K562 (cell line): ENCODE data around the gene TMEM191C. TPM values are rescaled to one million over a fixed set of nuclear protein-coding genes. Genes with fewer than 3 reads are reported as not detected.
A peak's percentile ranks its signal among the peaks of the same experiment; 100 is the strongest.

Experiments used
- ATAC-seq: fragments of 200-7000 bp; cut with Tn5 transposase; 3 replicates; pipeline ENCODE4 v1.9.1; 2020; ENCODE audit warnings: moderate library complexity
- BruUV-seq: library from RNA; stranded (reverse); fragments of 400-500 nt; replicated peaks from 2 replicates; lab custom pipeline; 2021; lab: Mats Ljungman, UMichigan
- CTCF ChIA-PET: fragments of 300-600 bp; formaldehyde crosslinking; extraction: SDS; loops from one replicate; lab custom pipeline; 2021; ENCODE audit warnings: low intra/inter-chr PET ratio; lab: Yijun Ruan, JAX
- POLR2A ChIA-PET: fragments of 300-600, 350-650 bp; sonication (Branson Sonifier 250); formaldehyde crosslinking; extraction: SDS; loops from one replicate; lab custom pipeline; 2021; ENCODE audit warnings: antibody characterized with exemption, inconsistent platforms; lab: Yijun Ruan, JAX
- DNase-seq, 4 experiments: peaks; one replicate each; pipeline versions ENCODE4 v3.0.0 to v3.0.0-alpha.2; 2011 to 2018; ENCODE audit warnings: low spot score in 3 of 4, mixed read lengths in 3 of 4; ENCODE audit errors: extremely low read depth in 1 of 4
- FAIRE-seq: peaks from 2 replicates; lab custom pipeline; 2011; peaks lifted over from hg19 to GRCh38; lab: Jason Lieb, UNC
- H2AFZ ChIP-seq: 2 replicates; pipeline ENCODE4 v1.6.0; 2011; ENCODE audit warnings: low read depth, low read length, control low read depth, inconsistent platforms
- H3K27ac ChIP-seq: fragments of 200-600 bp; 3 replicates; pipeline ENCODE4 v1.8.0; 2011; ENCODE audit warnings: low read depth, mild to moderate bottlenecking, control low read depth, inconsistent platforms, low read length, moderate library complexity, mixed read lengths; ENCODE audit errors: extremely low read depth
- H3K27me3 ChIP-seq, 2 experiments: fragments of 300-600 bp in 1 of 2; 2 replicates in 1 of 2; 3 replicates in 1 of 2; pipeline versions ENCODE4 v1.6.0 to v1.8.0; 2011; ENCODE audit warnings: inconsistent platforms in 2 of 2, low read length in 2 of 2, mild to moderate bottlenecking in 1 of 2, mixed read lengths in 1 of 2, moderate library complexity in 1 of 2; ENCODE audit not compliant: control insufficient read depth in 2 of 2, insufficient read depth in 2 of 2
- H3K36me3 ChIP-seq: fragments of 300-600 bp; 3 replicates; pipeline ENCODE4 v1.8.0; 2011; ENCODE audit warnings: mild to moderate bottlenecking, low read length, inconsistent platforms; ENCODE audit not compliant: control insufficient read depth, insufficient read depth
- H3K4me1 ChIP-seq, 2 experiments: fragments of 200-600 bp in 1 of 2; replicated peaks in 1 of 2; 2 replicates in 1 of 2; 3 replicates in 1 of 2; pipeline versions ENCODE4 v1.5.1 to v1.8.0; 2011; ENCODE audit warnings: inconsistent platforms in 2 of 2, low read length in 2 of 2, mild to moderate bottlenecking in 1 of 2, mixed read lengths in 1 of 2, moderate library complexity in 1 of 2; ENCODE audit not compliant: control insufficient read depth in 2 of 2, insufficient read depth in 2 of 2
- H3K4me2 ChIP-seq: 2 replicates; pipeline ENCODE4 v1.6.1; 2011; ENCODE audit warnings: low read length, control low read depth, inconsistent platforms, mixed read lengths; ENCODE audit not compliant: insufficient read depth
- H3K4me3 ChIP-seq: fragments of 200-600 bp; sonication (generic), shearing (Covaris generic); 2 replicates; pipeline ENCODE4 v1.5.1; 2016; ENCODE audit warnings: control low read depth, inconsistent platforms
- H3K79me2 ChIP-seq: fragments of 200-600 bp; 3 replicates; pipeline ENCODE4 v1.8.0; 2011; ENCODE audit warnings: low read length, inconsistent platforms; ENCODE audit not compliant: control insufficient read depth, insufficient read depth
- H3K9ac ChIP-seq, 2 experiments: 2 replicates each; pipeline versions ENCODE4 v1.6.0 to v1.6.1; 2011; ENCODE audit warnings: low read depth in 2 of 2, low read length in 2 of 2, control low read depth in 1 of 2, inconsistent platforms in 1 of 2, mild to moderate bottlenecking in 1 of 2, mixed read lengths in 1 of 2; ENCODE audit not compliant: insufficient read depth in 1 of 2
- H3K9me1 ChIP-seq: one replicate; pipeline ENCODE4 v1.6.0; 2011; ENCODE audit warnings: inconsistent platforms, mild to moderate bottlenecking, low read length, moderate library complexity; ENCODE audit not compliant: control insufficient read depth, insufficient read depth
- H3K9me3 ChIP-seq: replicated peaks from 2 replicates; pipeline ENCODE4 v1.5.1; 2011; ENCODE audit warnings: low read depth, low read length, inconsistent platforms; ENCODE audit not compliant: control insufficient read depth, insufficient read depth
- H4K20me1 ChIP-seq: replicated peaks from 2 replicates; pipeline ENCODE4 v1.6.1; 2011; ENCODE audit warnings: low read length, inconsistent platforms, mixed read lengths; ENCODE audit not compliant: control insufficient read depth, insufficient read depth
- BDP1 ChIP-seq: IDR thresholded peaks from 3 replicates; pipeline ENCODE4 v1.6.1; 2011; ENCODE audit not compliant: insufficient read length, insufficient read depth
- EGR1 ChIP-seq: fragments of 450-650 bp; conservative IDR thresholded peaks from 2 replicates; pipeline ENCODE4 v1.6.1; 2017; ENCODE audit warnings: mild to moderate bottlenecking
- HSF4 ChIP-seq: fragments of 250-450 bp; sonication (Bioruptor Pico); IDR thresholded peaks from 2 replicates; pipeline ENCODE4 v2.1.2; 2022; ENCODE audit warnings: mild to moderate bottlenecking, moderate library complexity, borderline replicate concordance
- IFI16 ChIP-seq: fragments of 250-450 bp; sonication (Bioruptor Pico); IDR thresholded peaks from 2 replicates; pipeline ENCODE4 v2.1.2; 2022; ENCODE audit warnings: mild to moderate bottlenecking, inconsistent platforms
- POLR2B ChIP-seq: fragments of 450-650 bp; IDR thresholded peaks from 2 replicates; pipeline ENCODE4 v1.6.1; 2018; ENCODE audit warnings: low read depth; ENCODE audit not compliant: partially characterized antibody
- RBFOX2 ChIP-seq: fragments of 200-400 bp; formaldehyde crosslinking; IDR thresholded peaks from 2 replicates; pipeline ENCODE4 v1.6.1; 2017; ENCODE audit warnings: low read depth, mild to moderate bottlenecking, low read length, moderate library complexity
- TOE1 ChIP-seq, 2 experiments: fragments of 450-650 bp in 1 of 2; sonication (generic) in 1 of 2; formaldehyde crosslinking in 1 of 2; IDR thresholded peaks; 2 replicates each; pipeline versions ENCODE4 v1.7.1 to v1.8.0; 2016 to 2022; ENCODE audit warnings: borderline replicate concordance in 2 of 2, mild to moderate bottlenecking in 2 of 2, antibody characterized with exemption in 1 of 2, inconsistent platforms in 1 of 2, low read depth in 1 of 2, missing genetic modification reagents in 1 of 2, moderate library complexity in 1 of 2
- XRCC4 ChIP-seq: IDR thresholded peaks from one replicate; pipeline ENCODE4 v1.6.1; 2011; ENCODE audit not compliant: insufficient read depth, insufficient read length; ENCODE audit errors: extremely low read depth
- ZNF212 ChIP-seq: fragments of 450-650 bp; formaldehyde crosslinking; IDR thresholded peaks from 2 replicates; pipeline ENCODE4 v1.4.0; 2020; ENCODE audit warnings: mild to moderate bottlenecking
- ZNF324 ChIP-seq: fragments of 250-450 bp; sonication (Bioruptor Pico); IDR thresholded peaks from 2 replicates; pipeline ENCODE4 v1.4.0; 2020; ENCODE audit warnings: mild to moderate bottlenecking
- ZNF408 ChIP-seq: fragments of 250-450 bp; sonication (Bioruptor Pico); IDR thresholded peaks from 2 replicates; pipeline ENCODE4 v1.4.0; 2020; ENCODE audit warnings: low read depth, mild to moderate bottlenecking, moderate library complexity
- WGBS: fragments of 100-300 bp; shearing (Covaris generic); methylation state at CpG from one replicate; pipeline ENCODE4 v1.1.6; 2016; ENCODE audit warnings: low coverage, mixed read lengths; ENCODE audit not compliant: insufficient coverage; ENCODE audit errors: missing lambda C conversion rate; 5-methylcytosine and 5-hydroxymethylcytosine counted together
- in situ Hi-C: fragments of 300-500 bp; cut with MboI; formaldehyde crosslinking; loops from 4 replicates; pipeline ENCODE4 v1.15.0; 2018; ENCODE audit warnings: inconsistent platforms, mixed read lengths
- intact Hi-C: fragments of 100-400 bp; cut with micrococcal nuclease; formaldehyde crosslinking; loops from 2 replicates; pipeline ENCODE4 v1.14.2; 2022
- polyA plus RNA-seq, 8 experiments: library from polyadenylated mRNA; depleted of rRNA in 4 of 8; stranded (reverse) in 5 of 8; unstranded in 3 of 8; fragments of >200 nt; fragmentation: Nextera tagmentation in 2 of 8; fragmentation: Illumina TruSeq in 1 of 8; extraction: Ambion mirVana in 2 of 8; extraction: Trizol in 1 of 8; gene quantifications; 2 replicates each; pipeline versions ENCODE4 v1.2.1 to v1.2.3, GENCODE V29; 2011 to 2014; ENCODE audit warnings: inconsistent platforms in 1 of 8, missing spikeins in 1 of 8
- total RNA-seq, 7 experiments: library from RNA; depleted of rRNA in 6 of 7; stranded (reverse); fragments of >200 nt in 6 of 7; fragmentation: Illumina TruSeq in 2 of 7; extraction: Trizol in 2 of 7; gene quantifications; 2 replicates each; pipeline versions ENCODE4 v1.2.1 to v1.2.3, GENCODE V29; 2011 to 2021; ENCODE audit warnings: low replicate concordance in 1 of 7
- TF ChIP-seq, protein P1 (sequence below): fragments of 450-650 bp; IDR thresholded peaks from 2 replicates; pipeline ENCODE4 v1.6.1; 2016; ENCODE audit warnings: low read depth, mild to moderate bottlenecking, moderate library complexity
- TF ChIP-seq, protein P2 (sequence below): fragments of 450-650 bp; IDR thresholded peaks from 2 replicates; pipeline ENCODE4 v1.6.1; 2018; ENCODE audit not compliant: partially characterized antibody
- TF ChIP-seq, protein P3 (sequence below), 2 experiments: fragments of 450-650 bp; conservative IDR thresholded peaks; 2 replicates each; pipeline ENCODE4 v1.6.1; 2017; ENCODE audit warnings: mild to moderate bottlenecking in 2 of 2, moderate library complexity in 2 of 2

The TMEM191C gene
- total and polyA plus RNA-seq, 9 of the 15 experiments (the other 6 are each of a cell fraction or from before 2014, with no cell fraction given): 0.15 to 7.1 (median 1.1) TPM

DNA sequence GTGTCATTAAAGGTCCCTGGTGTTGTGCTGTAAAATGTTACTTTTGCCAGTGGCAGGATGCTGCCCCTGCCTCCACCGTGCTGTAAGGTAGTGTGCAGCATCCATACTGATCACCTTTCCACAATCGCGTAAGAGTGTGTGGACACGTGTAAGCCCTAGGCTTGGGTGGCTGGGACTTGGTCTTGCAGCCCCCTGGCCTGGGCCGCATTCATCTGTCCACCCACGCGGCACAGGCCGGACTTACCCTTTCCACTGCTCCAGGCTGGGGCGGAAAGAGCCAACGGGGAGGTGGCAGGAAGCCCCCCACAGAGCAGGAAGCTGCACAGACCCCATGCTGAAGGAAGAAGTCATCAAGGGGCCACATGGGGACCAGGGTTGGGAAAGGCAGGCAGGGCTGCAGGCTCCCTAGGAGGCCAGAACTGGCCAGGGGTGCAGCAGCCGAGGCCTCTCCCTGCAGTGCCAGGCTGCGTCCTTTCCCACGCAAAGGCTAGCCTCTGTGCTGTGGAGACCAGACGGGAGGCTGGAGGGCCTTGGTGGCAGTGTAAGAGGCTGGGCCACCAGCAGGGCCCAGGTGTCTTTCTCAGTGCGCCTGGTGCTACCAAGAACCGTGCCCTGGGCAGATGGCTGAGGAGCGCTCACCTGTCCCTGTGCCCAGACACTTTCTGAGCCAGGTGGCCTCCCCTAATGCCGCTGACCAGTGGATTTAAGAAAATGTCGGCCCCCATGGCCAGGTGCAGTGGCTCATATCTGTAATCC, 11.7 kb upstream of the TMEM191C start:
- intact Hi-C loops (no loop called here), in situ Hi-C loops (loop anchor here (10.0 kb wide), 2 partner anchors 79 to 181 kb away; no protein-coding TSS in a partner anchor)
- H4K20me1 ChIP-seq: peaks cover 15% of the 10 kb centered on the region; the same call in 1 of the 2 replicates
- no peak overlapping the region for H3K4me2 ChIP-seq
- H3K9me1 ChIP-seq: peaks cover 2% of the 10 kb centered on the region
- H3K27ac ChIP-seq: no peak overlapping the region
- ATAC-seq: peak; percentile 5; the same call in 2 of the 3 replicates
- peaks cover 0 to 34% of the 10 kb centered on the region in 2 experiments; a peak in 3 of 5 replicates for H3K4me1 ChIP-seq
- CTCF ChIA-PET: no interaction called here
- FAIRE-seq: no peak
- no peak for DNase-seq
- POLR2A ChIA-PET: interaction anchor here (2.4 kb wide), 1 partner anchor 10 kb away, joined by 7 read pairs; no protein-coding TSS in a partner anchor
- peak overlapping the region in 1 of 2 experiments; percentile 77; a peak in 2 of 4 replicates for H3K9ac ChIP-seq
- no peaks in the 10 kb centered on the region for H3K27me3 ChIP-seq
- WGBS: 80% methylated on average over 19 of the region's 19 CpGs
- H3K79me2 ChIP-seq: no peaks in the 10 kb centered on the region
- H3K9me3 ChIP-seq: no peaks in the 10 kb centered on the region
- no TSS peak for BruUV-seq
- H3K36me3 ChIP-seq: peaks cover under 1% of the 10 kb centered on the region; the same call in 1 of the 3 replicates
- no peak overlapping the region for H2AFZ ChIP-seq
- no peak overlapping the region for H3K4me3 ChIP-seq
- TF ChIP-seq, protein P1, sequence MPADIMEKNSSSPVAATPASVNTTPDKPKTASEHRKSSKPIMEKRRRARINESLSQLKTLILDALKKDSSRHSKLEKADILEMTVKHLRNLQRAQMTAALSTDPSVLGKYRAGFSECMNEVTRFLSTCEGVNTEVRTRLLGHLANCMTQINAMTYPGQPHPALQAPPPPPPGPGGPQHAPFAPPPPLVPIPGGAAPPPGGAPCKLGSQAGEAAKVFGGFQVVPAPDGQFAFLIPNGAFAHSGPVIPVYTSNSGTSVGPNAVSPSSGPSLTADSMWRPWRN: no peak
- TF ChIP-seq RBFOX2: no peak
- TF ChIP-seq HSF4 (CRISPR knock-in tag): no peak
- TF ChIP-seq EGR1: 0 out of 2 replicates have a peak, but pooled peaks have one; percentile 35
- 0 out of 2 replicates have a peak, but pooled peaks have one; percentile 33 for TF ChIP-seq IFI16 (CRISPR knock-in tag)
- no peak for TF ChIP-seq TOE1 (IDR thresholded peaks at IDR 0.05; ENCODE audit: borderline replicate concordance)
- no peak for TF ChIP-seq TOE1 (CRISPR knock-in tag; IDR thresholded peaks at IDR 0.05; ENCODE audit: borderline replicate concordance, low read depth)
- TF ChIP-seq BDP1: no peak
- TF ChIP-seq, protein P2, sequence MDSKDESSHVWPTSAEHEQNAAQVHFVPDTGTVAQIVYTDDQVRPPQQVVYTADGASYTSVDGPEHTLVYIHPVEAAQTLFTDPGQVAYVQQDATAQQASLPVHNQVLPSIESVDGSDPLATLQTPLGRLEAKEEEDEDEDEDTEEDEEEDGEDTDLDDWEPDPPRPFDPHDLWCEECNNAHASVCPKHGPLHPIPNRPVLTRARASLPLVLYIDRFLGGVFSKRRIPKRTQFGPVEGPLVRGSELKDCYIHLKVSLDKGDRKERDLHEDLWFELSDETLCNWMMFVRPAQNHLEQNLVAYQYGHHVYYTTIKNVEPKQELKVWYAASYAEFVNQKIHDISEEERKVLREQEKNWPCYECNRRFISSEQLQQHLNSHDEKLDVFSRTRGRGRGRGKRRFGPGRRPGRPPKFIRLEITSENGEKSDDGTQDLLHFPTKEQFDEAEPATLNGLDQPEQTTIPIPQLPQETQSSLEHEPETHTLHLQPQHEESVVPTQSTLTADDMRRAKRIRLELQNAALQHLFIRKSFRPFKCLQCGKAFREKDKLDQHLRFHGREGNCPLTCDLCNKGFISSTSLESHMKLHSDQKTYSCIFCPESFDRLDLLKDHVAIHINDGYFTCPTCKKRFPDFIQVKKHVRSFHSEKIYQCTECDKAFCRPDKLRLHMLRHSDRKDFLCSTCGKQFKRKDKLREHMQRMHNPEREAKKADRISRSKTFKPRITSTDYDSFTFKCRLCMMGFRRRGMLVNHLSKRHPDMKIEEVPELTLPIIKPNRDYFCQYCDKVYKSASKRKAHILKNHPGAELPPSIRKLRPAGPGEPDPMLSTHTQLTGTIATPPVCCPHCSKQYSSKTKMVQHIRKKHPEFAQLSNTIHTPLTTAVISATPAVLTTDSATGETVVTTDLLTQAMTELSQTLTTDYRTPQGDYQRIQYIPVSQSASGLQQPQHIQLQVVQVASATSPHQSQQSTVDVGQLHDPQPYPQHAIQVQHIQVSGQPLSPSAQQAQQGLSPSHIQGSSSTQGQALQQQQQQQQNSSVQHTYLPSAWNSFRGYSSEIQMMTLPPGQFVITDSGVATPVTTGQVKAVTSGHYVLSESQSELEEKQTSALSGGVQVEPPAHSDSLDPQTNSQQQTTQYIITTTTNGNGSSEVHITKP: no peak
- no peak for TF ChIP-seq ZNF408 (CRISPR knock-in tag)
- TF ChIP-seq XRCC4: no peak
- no peak for TF ChIP-seq ZNF212
- TF ChIP-seq, protein P3, sequence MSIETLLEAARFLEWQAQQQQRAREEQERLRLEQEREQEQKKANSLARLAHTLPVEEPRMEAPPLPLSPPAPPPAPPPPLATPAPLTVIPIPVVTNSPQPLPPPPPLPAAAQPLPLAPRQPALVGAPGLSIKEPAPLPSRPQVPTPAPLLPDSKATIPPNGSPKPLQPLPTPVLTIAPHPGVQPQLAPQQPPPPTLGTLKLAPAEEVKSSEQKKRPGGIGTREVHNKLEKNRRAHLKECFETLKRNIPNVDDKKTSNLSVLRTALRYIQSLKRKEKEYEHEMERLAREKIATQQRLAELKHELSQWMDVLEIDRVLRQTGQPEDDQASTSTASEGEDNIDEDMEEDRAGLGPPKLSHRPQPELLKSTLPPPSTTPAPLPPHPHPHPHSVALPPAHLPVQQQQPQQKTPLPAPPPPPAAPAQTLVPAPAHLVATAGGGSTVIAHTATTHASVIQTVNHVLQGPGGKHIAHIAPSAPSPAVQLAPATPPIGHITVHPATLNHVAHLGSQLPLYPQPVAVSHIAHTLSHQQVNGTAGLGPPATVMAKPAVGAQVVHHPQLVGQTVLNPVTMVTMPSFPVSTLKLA (conservative IDR thresholded peaks at IDR 0.05): no peak
- TF ChIP-seq POLR2B: no peak
- 0 out of 2 replicates have a peak, but pooled peaks have one; percentile 37 for TF ChIP-seq ZNF324 (CRISPR knock-in tag)
